HG03354 (cell line): ENCODE measurements around the gene CXCL11.
"Not testable (repeated sequence)": the region's sequence is repeated elsewhere in the genome, so short reads cannot be mapped to it uniquely, and the experiment has no call there.

Experiments
- ATAC-seq: cut with Tn5 transposase; IDR thresholded peaks from one replicate; pipeline ENCODE4 v1.9.1; 2021; ENCODE audit warnings: mild to moderate bottlenecking; ENCODE audit not compliant: unreplicated experiment, poor library complexity, severe bottlenecking

CXCL11 gene

DNA sequence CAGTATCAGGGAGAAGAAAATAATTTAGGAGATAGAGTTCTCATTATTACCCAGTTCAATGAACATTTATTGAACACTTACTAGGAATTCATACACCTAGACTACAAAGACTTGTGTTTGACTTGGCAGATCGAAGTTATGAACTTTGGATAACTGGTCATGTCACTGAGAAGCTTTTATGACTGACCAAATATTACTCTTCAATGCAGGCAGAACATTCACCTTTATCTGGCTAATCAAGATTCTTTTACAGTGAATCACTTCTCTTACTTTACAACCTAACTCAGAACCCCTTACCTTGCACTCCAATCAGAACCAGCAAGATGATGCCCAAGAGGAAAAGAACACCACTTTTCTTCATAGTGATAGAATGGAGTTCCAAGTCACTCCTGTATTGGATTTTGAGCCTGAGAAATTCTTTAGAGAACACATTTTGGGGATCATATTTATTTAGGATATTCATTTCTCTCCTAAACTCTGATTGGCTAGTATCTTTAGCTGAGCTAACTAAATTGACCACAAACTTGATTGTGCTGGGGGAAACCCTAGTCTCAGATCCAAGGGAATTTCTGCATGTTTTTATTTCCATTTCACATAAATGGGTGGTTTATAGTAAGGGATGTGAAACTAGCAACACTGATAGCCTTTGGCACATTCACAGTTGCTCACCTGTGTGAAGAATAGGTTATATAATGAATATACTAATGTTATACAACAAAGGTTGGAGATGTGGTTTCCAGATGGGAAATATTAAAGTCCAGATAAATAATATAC, 28.6 kb downstream of the CXCL11 start, which contains the start of gene CXCL9:
TSS of gene CXCL9 (minus strand) at position 421 of the 774 bp plus-strand sequence. CDS start at position 361, 60 bp downstream.
- ATAC-seq: no peak

DNA sequence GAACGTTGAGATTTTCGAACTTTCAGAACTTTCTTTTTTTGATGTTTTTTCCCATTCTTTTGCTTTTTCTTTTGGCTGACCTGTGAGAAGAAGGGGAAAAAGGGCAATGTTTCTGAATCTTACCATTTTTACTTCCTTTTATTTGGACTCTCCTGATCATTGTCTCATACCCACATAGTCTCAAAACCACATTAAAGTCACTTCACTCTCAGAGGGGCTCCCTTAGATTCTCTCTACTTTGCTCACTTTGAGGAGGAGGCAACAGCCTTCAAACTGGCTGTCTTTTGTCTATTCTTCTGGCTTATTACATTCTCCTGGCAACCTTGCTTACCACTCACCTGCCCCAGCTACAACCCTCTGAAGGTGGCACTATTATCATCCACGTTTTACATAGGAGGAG, 32.2 kb downstream of the CXCL11 start:
- ATAC-seq: no peak

DNA sequence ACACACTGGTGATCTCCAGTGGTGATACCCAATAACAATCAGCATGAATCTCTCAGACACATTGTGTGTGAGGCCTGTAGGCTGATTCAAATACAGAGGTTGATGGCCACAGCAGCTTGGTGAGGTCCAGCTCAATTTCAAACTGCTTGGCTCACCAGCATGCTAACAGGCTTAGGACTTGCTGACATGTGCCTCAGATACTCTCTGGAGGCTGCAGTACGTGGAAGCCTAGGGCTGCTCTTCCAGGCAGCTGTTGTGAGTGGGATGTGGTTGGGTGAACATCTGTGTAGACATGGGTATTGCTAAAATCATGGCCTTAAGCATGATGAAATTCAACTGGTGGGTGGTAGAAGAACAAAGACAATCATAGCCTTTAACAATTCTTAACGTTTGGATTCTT, 32.8 kb downstream of the CXCL11 start:
- no peak for ATAC-seq

DNA sequence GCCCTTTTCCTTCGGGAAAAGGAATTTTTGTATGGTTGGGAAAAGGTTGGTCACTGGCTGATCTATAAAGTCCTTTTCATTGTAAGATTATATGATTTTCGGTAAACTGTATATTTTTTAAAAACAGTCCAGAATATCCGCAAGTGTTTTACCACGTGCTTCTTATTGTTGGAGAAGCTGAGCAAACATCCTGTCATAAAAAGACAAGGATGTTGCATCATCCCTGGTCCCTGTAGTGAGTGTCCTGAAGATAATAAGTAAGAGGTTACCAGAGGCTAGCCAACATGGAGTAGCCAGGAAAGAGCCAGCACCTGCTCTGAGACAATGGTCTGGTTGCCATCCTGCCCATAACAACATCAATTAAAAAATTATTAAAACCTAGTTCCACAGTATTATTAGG, 33.7 kb downstream of the CXCL11 start:
- no peak for ATAC-seq

DNA sequence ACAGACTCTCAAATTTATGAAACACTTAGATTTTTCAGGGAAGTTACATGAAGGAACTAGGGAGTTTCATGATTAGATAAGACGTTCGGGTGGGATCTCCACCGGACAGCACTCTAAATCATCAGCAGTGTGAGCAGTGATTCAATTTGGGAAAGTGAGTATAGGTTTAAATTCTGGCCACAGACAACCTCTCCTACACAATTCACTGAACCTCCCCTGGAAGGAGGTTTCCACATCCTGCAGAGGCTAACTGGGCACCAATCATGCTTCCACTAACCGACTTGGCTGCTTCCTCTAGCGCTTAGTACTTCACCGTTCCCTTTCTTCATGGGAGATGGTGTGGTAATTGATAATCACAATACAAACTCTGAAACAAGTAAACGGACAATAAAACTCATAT, 34.2 kb downstream of the CXCL11 start:
- ATAC-seq: no peak

DNA sequence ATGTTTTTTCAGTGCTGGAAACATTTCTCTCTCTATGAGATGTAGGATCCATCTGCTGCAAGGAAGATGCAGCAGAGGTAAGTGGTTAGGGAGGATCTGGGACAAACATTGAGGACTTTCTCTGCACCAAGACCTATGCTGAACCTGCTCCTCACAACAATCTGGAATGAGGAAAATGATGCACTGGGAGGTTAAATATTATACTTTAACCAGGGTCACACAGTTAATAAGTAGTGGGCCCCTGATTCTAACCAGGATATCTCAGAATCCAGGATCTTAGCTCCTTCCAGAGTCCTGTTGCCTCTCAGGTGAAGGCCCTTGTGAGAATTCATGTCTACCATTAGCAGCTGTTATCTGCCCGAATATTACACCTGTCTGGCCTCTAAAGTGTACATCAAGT, 35.6 kb downstream of the CXCL11 start:
- ATAC-seq: no peak

DNA sequence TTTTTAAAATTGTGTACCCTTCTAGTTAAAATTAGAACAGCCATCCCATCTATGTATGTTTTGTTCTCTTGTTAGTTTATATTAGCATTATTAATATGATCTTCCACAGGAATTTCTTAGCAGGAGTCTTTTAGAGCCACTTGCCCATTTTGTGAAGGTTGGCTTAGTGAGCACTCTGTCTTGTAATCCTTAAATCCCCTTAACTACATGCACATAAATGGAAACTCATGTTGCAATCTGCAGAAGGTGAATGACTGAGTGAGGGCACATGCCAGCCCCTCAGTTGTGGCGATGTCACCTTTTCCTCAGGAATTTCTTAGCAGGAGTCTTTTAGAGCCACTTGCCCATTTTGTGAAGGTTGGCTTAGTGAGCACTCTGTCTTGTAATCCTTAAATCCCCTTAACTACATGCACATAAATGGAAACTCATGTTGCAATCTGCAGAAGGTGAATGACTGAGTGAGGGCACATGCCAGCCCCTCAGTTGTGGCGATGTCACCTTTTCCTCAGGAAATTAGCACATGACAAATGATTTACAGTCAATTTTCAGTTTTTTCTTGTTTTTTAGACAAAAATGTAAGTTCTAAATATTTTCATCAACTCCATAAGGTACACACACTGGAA, 37.2 kb downstream of the CXCL11 start:
- not testable (repeated sequence) for ATAC-seq

DNA sequence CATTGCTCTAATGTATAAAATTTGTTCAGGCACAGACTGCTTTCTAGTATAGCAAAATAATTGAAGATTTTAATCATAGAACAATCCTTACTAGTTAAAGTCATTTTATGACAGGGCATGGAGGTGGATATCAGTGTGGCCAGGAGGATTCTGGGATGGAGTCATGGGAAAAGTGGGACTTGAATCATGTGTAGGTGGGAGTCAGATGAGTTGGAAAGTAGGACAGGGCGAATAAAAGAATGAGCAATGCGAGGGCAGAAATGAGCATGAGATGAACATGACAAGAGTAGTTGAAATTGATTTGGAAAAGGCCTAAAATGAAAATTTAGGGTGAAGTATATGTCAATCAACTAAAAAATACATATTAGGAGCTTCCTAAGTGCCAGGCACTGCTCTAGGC, 37.9 kb downstream of the CXCL11 start:
- no peak for ATAC-seq

DNA sequence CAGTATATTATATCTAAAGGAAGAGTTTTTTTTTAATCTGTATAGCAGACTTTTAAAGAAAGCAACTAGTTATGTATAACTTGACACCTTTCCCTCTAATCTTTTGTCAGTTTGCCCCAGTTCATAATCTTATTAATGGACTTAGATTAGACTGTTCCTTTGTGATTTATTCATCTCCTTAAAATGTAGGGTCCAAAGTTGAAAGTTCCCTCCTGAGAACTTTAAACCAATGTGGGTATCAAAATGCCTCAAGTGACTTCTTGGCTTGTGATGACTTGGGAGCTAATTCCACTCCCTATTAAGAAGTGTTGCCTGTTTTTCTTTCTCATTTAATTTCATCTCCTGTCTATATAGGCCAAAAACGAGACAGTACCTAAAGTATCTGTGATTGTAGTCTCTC, 38.8 kb downstream of the CXCL11 start:
- no peak for ATAC-seq

DNA sequence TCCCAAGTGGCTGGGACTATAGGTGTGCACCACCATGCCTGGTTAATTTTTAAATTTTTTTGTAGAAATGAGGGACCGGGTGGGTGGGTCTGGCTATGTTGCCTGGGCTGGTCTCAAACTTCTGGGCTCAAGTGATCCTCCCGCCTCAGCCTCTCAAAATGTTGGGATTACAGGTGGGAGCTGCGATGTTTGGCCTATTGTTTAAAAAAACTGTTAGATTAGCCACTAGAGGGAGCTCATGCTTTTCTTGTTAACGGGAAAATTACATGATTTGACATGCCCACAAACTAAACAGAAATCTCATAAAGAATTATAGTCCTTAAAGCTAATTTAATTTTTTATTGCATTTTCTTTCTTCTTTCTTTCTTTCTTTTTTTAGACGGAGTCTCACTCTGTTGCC, 40.1 kb downstream of the CXCL11 start:
- no peak for ATAC-seq

DNA sequence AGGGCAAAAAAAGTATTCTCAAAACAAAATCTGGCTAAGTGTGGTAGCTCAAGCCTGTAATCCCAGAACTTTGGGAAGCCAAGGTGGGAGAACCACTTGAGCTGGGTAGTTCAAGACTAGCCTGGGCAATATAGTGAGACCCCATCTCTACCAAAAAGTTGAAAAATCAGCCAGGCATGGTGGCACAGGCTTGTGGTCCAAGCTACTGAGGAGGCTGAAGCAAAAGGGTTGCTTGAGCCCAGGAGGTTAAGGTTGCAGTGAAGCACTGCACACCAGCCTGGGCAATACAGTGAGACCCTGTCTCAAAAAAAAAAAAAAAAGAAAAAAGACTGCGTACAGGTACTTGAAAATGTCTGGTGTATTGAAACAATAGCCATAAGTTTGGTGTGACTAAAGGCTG, 43.4 kb downstream of the CXCL11 start:
- ATAC-seq: no peak

DNA sequence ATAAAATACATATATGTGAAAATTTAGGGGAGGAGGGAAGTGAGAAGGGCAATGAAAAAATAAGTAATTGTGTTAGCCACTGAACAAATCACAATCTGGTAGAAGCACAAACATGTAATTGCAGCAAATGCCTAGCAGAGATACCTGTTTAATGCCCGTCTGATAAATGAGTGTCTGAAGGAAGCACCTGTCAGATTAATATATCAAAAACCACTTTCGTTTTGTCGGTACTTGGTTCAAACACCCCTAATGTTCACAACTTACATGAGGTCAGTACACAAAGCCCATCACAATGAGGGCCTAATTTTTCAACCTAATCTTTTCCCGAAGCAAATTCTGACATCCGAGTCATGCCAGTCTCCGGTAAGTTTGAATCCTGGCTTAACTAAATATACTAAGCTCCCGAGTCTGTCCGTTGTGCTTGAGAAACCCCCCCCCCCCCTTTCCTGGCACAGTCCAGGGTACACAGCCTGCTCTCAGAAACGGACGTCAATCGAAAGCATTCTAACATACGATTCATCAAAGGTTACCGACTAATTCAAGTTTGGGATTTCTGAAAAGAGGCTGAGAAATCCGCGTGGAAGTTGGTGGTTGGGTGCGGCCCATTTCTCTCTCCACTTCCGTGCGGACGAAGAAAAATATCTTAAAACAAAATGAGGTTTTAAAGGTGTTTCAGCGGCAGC, 45.9 kb downstream of the CXCL11 start:
- ATAC-seq: no peak

DNA sequence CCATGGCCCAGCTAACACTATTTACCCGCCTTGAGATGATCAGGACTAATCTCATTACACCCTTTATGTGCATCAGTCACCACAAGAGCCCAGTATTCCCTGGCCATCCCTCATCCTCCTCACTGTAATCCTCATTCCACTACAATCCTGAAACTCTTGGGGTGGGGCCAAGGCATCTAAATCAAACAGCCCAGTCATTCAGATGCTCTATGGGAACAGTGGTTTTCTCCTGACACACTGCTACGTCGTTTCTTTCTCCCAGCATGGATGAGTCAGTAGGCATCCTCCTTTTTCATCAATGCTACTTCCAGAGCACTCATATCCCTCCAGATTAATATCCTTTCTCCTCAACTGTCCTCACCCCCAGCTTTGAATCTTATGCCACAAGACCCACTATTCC, 50.8 kb downstream of the CXCL11 start:
- ATAC-seq: no peak
